ENCODE data around the gene VASN. TPM values are rescaled to one million over a fixed set of nuclear protein-coding genes. Genes with fewer than 3 reads are reported as not detected.

VASN gene
- total RNA-seq (2014; rRNA removed; shearing (Covaris generic)), result 3.7 and 4.6 TPM in 2 replicates

DNA sequence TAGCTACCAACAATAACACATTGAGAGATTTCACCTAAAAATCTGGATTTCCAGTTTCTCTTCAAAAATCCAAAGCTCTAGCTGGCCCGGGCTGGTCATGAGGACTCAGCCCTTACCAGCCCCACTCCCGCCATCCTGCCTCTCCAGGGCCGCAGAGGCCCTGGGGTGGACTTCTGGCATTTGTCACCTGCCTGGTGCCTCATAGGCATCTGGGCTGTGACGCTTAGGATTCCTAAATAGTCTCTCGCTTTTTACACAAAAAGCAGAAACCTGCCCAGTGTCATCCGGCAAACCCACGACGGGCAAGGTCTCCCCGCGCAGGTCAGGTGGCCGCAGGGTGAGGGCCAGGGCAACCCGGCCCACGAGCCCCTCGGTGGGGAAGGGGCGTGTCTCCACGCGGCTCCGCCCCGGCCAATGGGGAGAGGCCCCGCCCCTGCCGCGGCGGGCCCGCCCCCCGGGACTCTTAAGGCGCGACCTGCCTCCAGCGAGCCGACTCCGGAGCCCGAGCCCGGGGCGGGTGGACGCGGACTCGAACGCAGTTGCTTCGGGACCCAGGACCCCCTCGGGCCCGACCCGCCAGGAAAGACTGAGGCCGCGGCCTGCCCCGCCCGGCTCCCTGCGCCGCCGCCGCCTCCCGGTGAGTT lies at the start of gene VASN:
Gene VASN, plus strand, starts transcription at position 492 of the 644 bp plus-strand sequence. CDS start 9,030 bp downstream, outside the sequence.
- H3K4me3 ChIP-seq (ENCODE audit: insufficient read depth, low read depth, low read length), result peak within 1 kb of the TSS; percentile 40
- no peaks in the 10 kb centered on the region for H3K36me3 ChIP-seq (replicated peaks; ENCODE audit: control insufficient read depth, insufficient read depth, low read length)
- peak; percentile 100 for DNase-seq
- peaks cover 3% of the 10 kb centered on the region for H3K27me3 ChIP-seq (ENCODE audit: control insufficient read depth, insufficient read depth, low read length)

DNA sequence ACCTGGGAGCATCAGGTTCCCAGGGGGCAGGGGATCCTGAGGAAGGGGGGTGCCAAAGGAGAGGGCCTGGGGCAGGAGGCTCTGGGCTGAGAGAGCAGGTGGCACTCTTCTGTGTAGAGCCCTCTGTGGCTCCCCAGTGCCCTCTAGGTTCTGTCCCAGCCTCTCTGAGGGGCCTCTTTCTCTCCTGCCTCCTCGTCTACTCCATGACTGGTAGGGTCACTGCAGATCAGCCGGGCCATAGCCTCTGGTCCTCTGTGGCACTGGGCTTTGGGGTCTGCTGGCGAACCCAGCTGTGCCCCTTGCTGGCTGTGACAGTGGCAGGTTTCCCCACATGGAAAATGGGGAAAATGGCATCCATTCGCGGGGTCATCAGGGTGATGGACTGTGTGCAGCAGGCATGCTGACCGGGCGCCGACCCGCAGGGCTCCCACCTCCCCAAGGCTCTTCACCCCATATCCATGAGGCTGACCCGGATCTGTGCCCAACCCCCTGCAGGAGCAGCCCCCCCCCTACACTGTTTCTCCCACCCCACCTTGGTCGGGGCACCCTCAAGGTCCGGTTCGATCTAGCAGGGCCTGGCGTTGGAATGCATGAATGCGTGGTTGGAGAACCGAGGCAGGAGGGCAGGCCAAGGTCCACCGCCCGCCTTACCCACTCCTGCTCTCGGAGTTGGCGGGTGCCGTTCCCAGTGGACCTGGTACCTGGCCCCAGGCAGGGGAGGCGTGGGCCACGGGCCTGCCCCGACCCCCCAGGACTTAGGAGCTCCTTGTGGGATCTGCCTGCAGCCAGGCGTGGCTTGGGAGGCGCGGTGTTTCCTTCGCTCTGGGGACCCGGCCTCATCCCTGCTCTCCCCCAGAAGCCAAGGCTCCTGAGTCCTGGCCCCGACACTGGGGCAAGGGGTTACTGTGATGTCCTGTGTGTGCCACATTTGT lies 49.3 kb upstream of the VASN start:
- DNase-seq, result no peak
- Histone ChIP-seq H3K36me3 (replicated peaks; ENCODE audit: control insufficient read depth, insufficient read depth, low read length) (no peaks in the 10 kb centered on the region), H3K4me3 (ENCODE audit: insufficient read depth, low read depth, low read length) (no peak overlapping the region), H3K27me3 (ENCODE audit: control insufficient read depth, insufficient read depth, low read length) (no peaks in the 10 kb centered on the region)

DNA sequence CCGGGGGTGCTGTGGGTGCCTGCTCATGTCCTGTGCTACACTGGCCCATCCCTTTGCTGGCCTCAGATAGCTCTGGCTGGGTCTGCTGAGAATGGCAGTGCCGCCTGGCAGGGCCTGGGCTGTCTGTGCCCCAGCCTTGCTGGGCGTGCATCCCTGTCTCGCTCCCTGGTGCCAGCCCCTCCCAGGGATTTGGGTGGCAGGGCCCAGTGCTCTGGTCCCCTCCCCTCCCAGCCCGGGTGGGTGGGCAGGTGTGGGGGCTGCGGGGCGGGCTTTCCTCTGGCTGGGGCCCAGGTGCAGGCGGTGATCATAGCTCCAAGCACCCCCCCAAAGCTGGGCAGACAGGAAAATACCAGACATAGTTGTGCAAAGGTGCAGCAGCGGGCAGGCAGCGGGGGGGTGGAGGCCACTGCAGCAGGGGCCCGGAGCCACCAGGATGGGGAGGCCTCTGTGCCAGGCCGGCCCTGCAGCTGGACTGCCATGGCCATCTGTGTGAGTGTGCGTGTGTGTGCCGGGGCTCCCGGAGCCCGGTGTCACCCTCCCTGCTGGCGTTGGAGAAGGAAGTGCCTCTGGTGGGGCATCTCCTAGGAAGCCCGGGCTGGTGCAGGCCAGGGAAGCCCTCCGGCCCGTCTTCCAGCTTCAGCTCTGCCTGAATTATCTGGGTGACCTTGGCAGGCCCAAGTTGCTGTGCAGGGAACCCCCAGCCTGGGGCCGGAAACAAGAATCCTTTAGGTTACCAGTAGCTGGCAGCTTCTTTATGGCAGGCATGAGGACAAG lies 48.4 kb upstream of the VASN start:
- H3K36me3 ChIP-seq (replicated peaks; ENCODE audit: control insufficient read depth, insufficient read depth, low read length), result no peaks in the 10 kb centered on the region
- no peaks in the 10 kb centered on the region for H3K27me3 ChIP-seq (ENCODE audit: control insufficient read depth, insufficient read depth, low read length)
- no peak overlapping the region for H3K4me3 ChIP-seq (ENCODE audit: insufficient read depth, low read depth, low read length)
- DNase-seq, result peak; percentile 73

DNA sequence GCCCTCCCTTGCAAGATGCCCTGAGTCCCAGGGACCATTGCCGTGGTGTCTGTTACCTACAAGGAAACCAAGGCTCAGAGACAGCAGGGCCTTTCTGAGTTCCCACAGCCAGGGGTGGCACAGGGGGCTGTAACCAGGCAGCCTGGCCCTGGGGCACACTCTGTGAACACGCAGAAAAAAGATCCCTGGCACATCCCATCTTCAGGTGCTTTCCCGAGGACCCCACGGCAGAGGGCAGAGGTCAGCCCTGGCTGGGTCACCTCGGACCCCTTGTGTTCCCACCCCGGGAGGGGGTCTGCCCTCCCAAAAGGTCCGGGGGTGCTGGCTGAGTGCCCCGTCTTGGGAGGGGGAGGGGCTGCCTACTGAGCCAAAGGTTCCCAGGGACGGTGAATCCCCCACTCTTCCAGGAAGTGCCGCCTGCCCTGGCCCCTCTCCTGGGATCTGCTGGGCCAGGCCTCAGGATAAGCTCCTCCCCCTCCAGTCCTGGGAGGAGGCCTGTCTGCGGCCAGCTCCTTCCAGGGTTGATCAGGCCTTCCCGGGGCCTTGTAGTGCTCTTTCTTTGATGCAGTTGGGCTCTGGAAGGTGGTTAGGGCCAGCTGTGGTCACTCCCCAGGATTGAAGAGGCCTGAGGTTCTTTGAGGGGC lies 47.7 kb upstream of the VASN start:
- H3K4me3 ChIP-seq (ENCODE audit: insufficient read depth, low read depth, low read length), result no peak overlapping the region
- peak; percentile 97 for DNase-seq
- H3K27me3 ChIP-seq (ENCODE audit: control insufficient read depth, insufficient read depth, low read length), result no peaks in the 10 kb centered on the region
- H3K36me3 ChIP-seq (replicated peaks; ENCODE audit: control insufficient read depth, insufficient read depth, low read length), result no peaks in the 10 kb centered on the region

DNA sequence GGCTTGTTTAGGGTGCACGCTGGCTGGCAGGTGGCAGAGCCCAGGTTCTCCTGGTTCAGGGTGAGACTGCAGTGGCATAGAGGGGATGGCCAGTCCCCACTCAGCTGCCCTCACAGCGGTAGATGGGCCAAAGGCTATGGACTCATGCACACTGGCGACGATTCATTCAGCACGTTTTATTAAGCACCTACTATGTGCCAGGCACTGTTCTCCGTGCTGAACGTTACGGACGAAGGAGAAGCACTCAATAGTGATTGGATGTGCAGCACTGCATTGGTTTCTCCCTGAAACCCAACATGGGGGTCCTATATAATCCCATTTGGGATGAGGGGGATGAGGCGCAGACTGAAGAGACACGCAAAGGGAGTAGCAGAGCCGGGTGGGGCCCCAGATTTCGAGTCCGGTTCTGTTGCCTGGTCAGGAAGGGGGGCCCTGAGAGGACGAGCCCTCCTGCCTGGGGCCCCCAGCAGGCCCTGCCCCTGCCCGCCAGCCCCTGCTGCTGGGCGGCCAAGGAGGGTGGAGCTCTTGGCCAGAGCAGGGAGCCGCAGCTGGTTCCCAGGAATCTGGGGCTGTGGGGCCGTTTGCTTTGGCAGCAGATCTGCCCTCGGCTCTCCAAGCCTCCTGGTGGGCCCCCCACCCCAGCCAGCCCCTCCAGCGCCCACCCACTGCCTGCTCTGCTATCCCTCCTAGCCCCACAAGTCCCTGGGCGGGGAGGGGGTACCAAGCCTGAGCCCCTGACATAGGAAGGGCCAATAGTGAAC lies 47.0 kb upstream of the VASN start:
- H3K4me3 ChIP-seq (ENCODE audit: insufficient read depth, low read depth, low read length), result no peak overlapping the region
- no peaks in the 10 kb centered on the region for H3K36me3 ChIP-seq (replicated peaks; ENCODE audit: control insufficient read depth, insufficient read depth, low read length)
- DNase-seq, result no peak
- no peaks in the 10 kb centered on the region for H3K27me3 ChIP-seq (ENCODE audit: control insufficient read depth, insufficient read depth, low read length)

DNA sequence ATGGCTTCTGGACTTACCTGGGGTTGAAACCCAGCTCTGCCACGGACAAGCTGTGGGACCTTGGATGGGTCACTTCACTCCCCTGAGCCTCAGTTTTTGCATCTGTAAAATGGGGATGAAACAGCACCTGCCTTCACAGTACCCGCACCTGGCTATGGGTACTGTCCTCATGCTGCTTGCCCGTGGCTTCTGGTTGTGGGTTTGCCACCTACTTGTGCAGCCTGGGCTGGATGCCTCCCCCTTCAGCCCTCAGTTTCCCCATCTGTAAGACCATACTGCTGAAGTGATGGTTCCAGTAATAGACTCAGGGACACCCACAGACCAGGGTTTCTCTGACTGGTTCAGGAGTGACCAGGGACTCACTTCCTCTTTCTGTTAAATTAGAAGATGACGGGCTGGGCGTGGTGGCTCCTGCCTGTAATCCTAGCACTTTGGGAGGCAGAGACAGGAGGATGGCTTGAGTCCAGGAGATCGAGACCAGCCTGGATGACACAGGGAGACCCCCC lies 46.3 kb upstream of the VASN start:
- H3K27me3 ChIP-seq (ENCODE audit: control insufficient read depth, insufficient read depth, low read length), result no peaks in the 10 kb centered on the region
- no peaks in the 10 kb centered on the region for H3K36me3 ChIP-seq (replicated peaks; ENCODE audit: control insufficient read depth, insufficient read depth, low read length)
- DNase-seq, result no peak
- H3K4me3 ChIP-seq (ENCODE audit: insufficient read depth, low read depth, low read length), result no peak overlapping the region

DNA sequence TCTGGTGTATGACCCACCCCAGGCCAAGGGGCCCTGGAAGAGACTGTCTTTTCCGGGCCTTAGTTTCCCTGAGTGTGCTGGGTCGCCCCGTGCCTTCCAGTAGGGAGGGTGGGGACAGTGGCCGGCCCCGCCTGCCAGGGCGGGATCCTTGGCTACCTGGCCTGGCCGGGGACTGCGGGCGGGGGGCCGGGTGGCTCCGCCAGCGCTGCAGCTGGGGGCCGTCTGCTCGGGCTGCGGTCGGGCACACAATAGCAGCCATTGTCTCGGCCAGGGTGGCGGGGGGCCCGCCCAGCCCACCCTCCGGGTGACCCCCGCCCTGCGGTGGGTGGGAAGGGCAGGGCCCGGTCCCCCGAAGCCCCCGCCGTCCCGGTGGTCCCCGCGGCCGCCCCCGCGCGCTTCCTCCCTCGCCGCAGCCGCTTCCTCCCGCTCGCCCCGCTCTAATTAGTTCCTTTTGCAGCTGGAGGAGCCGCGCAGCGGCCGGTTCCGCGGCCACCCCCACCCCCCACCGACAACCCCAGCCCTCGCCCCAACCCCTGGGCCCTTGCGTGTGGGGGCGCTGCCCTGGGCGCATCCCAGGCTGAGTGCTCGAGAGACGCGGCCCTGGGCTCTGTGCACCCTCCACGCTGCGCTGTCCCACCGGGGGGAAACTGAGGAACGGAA lies 44.1 kb upstream of the VASN start:
- peak; percentile 91 for DNase-seq
- Histone ChIP-seq H3K27me3 (ENCODE audit: control insufficient read depth, insufficient read depth, low read length) (no peaks in the 10 kb centered on the region), H3K36me3 (replicated peaks; ENCODE audit: control insufficient read depth, insufficient read depth, low read length) (no peaks in the 10 kb centered on the region), H3K4me3 (ENCODE audit: insufficient read depth, low read depth, low read length) (peak overlapping the region; percentile 57)

DNA sequence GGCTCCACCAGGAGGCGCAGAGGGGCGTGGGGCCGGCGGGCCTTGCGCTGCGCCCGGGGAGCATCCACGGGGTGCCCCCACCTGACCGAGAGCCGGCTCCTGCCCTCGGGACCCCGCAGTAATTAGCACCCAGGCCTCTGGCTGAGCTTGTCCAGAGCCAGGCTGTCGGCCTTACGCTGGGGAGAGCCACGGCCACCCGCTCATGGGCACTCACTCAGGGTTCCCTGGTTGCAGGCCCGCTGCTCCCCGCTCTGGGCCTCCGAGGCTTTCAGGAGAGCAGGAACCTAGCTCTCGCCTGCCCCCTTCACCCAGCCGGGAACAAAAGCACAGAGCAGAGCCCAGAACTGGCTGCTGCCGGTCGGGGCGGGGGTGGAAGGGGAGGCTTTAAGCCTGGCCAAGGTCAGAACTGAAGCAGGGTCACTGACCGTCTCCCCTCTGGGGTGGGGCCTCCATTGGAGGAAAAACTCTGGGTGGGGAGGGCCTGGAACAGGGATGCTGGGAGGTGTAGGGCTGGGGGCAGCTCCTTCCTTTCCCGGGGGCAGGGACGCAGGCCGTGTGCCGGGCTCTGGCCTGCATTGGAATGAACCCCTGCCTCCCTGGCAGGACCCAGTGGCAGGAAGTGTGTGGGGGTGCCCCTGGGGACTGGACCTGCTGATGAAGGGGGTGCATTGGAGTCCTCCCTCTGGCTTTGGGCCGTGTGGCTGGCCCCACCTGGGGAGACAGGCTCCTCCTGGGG lies 43.4 kb upstream of the VASN start:
- H3K4me3 ChIP-seq (ENCODE audit: insufficient read depth, low read depth, low read length), result peak overlapping the region; percentile 57
- no peaks in the 10 kb centered on the region; the same call in none of the 2 replicates for H3K36me3 ChIP-seq (replicated peaks; ENCODE audit: control insufficient read depth, insufficient read depth, low read length)
- DNase-seq, result peak; percentile 98
- no peaks in the 10 kb centered on the region for H3K27me3 ChIP-seq (ENCODE audit: control insufficient read depth, insufficient read depth, low read length)

DNA sequence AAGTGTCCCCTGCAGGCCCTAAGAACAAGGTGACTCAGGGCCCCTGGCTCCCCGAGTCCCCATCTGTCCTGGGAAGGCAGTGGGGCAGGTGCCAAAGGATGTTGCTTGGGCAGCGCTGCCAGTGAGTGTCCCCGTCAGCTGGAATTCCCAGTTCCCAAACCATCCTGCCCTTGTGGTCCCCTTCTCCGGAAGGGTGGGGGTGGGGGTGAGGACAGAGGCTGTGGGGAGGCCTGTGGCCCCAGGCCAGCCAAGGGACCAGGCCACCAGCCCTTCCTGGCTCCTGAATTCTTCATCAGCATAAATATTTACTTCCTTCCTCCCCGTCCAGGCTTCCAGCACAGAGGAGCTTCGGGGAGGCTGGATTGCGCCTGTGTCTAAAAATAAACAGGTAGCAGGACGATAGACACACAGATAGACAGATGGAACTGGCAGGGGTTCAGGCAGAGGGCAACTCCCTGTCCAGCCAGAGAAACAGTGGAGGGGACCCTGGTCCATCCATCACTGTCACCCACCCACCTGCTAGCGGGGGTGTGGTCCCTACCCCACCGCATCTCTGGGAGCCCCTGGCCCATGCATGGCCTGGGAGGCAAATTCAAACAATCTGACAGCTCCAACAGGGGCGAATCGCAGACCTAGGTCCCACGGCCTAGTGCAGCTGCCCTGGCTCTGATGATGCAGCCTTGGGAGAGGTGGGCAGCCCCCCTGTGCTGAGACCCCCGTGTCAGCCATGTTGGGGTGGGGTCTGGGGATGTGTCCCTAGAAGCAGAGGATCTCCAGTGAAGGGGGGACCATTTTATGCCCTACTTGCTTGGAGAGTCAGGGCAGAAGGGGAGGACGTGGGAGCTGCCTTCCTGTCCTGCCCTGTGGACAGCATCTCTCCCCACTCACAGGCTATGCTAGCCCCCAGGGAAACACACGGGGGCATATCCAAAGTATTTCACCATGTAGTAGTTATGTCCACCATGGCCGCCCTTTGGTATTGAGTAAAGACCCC lies 42.6 kb upstream of the VASN start:
- Histone ChIP-seq H3K4me3 (ENCODE audit: insufficient read depth, low read depth, low read length) (no peak overlapping the region), H3K36me3 (replicated peaks; ENCODE audit: control insufficient read depth, insufficient read depth, low read length) (peaks cover 2% of the 10 kb centered on the region), H3K27me3 (ENCODE audit: control insufficient read depth, insufficient read depth, low read length) (no peaks in the 10 kb centered on the region)
- DNase-seq, result no peak

DNA sequence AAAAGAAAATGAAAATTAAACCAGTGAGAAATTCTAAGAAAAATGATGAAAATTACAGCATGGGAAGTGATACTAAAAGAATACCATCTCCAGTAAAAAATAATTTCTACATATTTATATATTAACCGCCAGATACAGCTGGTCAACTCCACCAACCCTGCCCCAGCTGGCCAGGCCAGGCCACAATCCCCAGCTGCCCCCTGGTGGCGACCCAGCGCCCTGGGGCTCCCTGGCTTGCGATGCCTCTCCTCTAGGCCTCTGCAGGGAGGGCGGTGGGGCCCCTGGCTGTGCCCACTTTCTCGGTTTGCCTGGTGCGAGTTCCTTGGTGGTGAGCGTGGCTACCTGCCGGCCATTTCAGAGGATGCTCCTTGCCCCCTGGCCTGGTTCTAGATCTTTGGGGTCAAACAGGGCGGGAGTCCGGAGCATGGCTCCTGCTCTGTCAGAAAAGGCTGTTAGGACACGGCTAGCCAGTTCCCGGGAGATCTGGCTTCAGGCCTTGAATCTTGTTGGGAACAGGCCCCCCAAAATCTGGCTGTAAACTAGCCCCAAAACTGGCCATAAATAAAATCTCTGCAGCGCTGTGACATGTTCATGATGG lies 41.3 kb upstream of the VASN start:
- Histone ChIP-seq H3K4me3 (ENCODE audit: insufficient read depth, low read depth, low read length) (no peak overlapping the region), H3K27me3 (ENCODE audit: control insufficient read depth, insufficient read depth, low read length) (no peaks in the 10 kb centered on the region), H3K36me3 (replicated peaks; ENCODE audit: control insufficient read depth, insufficient read depth, low read length) (peaks cover 2% of the 10 kb centered on the region)
- DNase-seq, result peak; percentile 97

DNA sequence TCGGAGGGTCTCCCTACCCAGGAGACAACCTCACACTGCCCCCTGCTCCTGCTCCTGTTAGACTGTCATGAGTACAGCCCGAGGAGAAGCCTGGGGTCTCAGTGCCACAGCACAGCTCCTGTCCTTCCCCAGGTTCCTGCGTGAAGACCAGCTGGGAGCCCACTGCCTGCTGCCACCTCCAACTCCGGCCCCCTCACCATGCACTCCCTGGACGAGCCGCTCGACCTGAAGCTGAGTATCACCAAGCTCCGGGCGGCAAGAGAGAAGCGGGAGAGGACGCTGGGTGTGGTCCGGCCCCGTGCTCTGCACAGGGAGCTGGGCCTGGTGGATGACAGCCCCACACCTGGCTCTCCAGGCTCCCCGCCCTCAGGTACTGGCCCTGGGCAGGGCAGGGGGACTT lies 39.6 kb upstream of the VASN start:
- H3K4me3 ChIP-seq (ENCODE audit: insufficient read depth, low read depth, low read length), result no peak overlapping the region
- no peaks in the 10 kb centered on the region for H3K27me3 ChIP-seq (ENCODE audit: control insufficient read depth, insufficient read depth, low read length)
- H3K36me3 ChIP-seq (replicated peaks; ENCODE audit: control insufficient read depth, insufficient read depth, low read length), result peaks cover 2% of the 10 kb centered on the region
- no peak for DNase-seq

All from H7 (cell line).